GM19438 (cell line): ENCODE measurements around the gene TRABD.

Source experiments
- ATAC-seq: cut with Tn5 transposase; IDR thresholded peaks from one replicate; pipeline ENCODE4 v1.9.1; 2021; ENCODE audit warnings: low read depth; ENCODE audit not compliant: unreplicated experiment

Gene TRABD

GRCh38 chr22:50173311-50173982 lies 12.3 kb upstream of the TRABD start:
- ATAC-seq = no peak

GRCh38 chr22:50173983-50174355 lies 11.7 kb upstream of the TRABD start:
- no peak for ATAC-seq

DNA sequence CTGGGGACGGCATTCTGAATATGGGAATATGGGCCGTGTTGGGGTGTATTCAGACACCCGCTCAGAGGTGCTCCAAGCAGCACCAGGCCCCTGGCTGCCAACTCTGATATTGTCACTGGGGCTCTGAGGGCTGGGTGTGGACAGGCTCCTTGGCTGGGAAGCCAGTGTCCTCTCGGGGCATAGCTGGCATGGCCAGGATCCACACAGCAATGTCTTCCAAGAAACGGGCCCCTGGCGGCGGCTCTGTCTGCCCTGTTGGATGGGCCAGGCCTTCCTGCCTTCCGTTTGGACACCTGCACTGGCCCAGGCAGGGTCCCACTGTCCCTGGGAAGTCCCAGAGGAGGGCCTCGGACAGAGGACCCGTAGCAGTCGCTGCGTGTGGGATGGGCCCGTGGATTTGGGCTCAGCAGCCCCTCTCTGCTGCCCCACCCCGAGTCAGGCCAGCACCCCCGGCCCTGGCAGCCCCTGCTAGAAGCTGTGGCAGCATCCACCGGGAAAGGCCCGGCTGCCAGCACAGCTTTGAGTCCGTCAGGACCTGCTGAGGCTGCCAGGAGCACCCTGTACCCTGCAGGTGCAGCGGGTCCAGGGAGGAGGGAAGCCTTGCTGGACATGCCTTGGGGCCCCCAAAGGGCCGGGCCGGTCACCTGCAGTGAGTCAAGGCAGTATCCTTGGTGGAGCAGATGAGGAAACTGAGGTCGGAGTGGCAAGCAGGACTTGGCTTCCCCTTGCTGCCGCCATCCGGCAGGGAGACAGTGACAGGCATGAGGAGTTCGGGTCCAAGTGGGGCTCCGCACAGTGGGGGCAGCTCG lies 11.1 kb upstream of the TRABD start:
- ATAC-seq = no peak

DNA sequence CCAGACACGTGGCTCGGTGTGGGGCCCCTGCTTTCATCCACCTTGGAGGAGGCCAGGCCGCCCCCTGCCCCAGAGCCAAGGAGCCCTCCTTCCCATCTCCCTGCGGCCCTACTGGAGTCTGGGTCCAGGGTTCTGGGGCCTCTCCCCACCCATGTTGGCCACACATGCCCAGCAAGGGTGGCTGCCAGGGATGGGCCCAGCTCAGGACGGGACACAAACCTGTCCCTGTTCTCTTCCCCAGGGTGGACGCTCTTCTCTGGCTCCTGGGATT lies 10.6 kb upstream of the TRABD start:
- no peak for ATAC-seq

DNA sequence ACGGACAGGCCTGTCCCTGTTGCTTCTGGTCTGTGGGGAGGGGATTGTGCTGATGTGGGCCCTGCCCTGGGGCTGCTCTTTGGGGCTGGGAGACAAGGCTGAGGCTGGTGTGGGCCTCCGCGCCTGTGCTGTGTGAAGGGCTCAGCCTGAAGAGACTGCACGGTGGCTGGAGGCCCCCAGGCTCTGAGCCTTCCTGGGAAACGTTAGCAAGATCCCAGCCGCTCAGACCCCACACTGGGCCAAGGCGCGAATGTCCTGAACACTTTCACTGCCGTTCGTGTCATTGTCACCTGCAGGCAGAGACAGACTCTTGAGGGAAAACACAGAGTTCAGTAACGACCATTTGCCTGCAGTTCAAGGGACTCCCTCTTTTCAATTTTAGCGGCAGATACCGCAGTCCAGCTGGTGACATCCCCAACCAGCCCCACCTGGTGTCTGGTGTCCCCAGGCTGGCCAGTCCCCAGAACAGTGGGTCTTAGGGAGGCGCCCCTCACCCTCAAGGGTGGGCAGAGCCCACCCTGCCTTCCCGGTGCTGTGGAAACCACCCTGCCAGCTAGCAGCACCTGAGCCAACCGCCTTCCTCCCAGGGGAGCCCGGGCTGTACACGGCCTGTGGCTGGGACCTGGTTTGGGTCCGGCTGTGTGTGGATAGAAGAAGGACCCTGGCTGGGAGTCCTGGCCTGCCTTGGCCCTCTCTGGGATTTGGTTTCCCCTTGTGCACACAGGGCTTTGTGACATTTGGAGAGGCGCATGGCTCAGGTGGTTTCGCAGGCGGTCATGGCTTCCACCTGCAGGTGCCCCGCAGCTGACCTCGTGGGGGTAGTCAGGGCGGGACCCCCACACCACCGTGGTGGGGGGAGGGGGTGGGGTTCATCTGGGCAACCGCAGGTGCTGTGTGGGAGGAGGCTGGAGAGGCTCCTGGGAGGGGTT lies 9.5 kb upstream of the TRABD start:
- ATAC-seq = no peak

GRCh38 chr22:50176850-50177536 lies 8.7 kb upstream of the TRABD start:
- ATAC-seq = no peak

DNA sequence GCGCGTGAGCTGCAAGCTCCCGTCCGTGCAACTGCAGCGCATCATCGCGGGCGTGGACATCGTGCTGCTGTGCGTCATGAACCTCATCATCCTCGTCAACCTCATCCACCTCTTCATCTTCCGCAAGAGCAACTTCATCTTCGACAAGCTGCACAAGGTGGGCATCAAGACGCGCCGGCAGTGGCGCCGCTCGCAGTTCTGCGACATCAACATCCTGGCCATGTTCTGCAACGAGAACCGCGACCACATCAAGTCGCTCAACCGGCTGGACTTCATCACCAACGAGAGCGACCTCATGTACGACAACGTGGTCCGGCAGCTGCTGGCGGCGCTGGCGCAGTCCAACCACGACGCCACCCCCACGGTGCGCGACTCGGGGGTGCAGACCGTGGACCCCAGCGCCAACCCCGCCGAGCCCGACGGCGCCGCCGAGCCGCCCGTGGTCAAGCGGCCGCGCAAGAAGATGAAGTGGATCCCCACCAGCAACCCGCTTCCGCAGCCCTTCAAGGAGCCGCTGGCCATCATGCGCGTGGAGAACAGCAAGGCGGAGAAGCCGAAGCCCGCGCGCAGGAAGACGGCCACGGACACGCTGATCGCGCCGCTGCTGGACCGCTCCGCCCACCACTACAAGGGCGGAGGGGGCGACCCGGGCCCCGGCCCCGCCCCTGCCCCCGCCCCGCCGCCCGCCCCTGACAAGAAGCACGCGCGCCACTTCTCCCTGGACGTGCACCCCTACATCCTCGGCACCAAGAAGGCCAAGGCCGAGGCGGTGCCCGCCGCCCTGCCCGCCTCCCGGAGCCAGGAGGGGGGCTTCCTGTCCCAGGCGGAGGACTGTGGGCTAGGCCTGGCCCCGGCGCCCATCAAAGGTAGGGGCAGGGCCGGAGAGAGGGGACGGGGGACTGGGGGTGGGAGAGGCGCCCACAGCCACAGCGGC lies 7.9 kb upstream of the TRABD start:
- ATAC-seq = no peak

- no peak for ATAC-seq
These were observed 7.2 kb upstream of the TRABD start for GRCh38 chr22:50178471-50178864.

- no peak for ATAC-seq
These were observed 6.5 kb upstream of the TRABD start for GRCh38 chr22:50178871-50179869.

GRCh38 chr22:50179937-50180726 lies 5.6 kb upstream of the TRABD start:
- no peak for ATAC-seq

GRCh38 chr22:50180727-50181521 lies 4.8 kb upstream of the TRABD start:
- ATAC-seq = no peak

DNA sequence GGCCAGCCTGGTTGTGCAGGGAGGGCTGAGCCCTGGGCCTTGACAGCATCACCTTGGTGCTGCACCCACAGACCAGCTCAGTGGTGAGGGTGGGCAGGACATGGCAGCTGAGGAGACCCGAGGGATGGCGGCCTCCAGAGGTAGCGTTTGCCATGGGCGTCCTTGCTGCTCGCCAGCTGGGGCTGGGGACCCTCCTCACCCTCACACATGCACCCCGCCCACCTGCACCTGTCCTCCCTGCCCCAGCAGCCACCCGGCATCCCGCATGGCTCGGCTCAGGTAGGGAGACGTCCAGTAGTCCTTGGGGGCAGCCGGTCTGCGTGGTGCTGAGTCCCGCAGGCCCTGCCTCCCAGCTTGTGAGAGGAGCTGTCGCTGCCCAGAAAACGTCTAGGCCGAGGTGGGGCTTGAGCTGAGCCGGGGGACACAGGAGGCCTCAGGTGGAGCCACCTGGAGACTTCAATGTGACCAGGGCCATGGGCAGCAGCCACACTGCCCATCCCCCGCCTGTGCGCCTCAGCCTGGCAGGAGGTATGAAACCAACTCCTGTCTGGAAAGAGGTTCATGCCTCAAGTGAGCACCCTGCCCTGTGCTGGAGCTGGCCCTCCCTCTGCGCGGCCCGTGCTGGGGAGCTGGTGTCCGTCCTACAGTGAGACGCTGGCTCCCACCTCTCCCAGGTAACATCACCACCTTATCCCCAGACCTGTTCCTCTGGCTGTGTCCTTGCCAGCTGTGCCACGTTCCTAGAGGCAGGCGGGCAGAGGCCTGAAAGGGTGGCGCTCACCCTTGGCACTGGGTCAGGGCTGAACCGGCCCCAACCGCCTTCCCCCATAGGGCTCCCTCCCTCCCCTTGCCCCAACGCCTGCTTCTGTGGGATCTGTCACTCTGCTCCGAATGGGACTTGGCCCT lies 3.3 kb upstream of the TRABD start:
- ATAC-seq = no peak

DNA sequence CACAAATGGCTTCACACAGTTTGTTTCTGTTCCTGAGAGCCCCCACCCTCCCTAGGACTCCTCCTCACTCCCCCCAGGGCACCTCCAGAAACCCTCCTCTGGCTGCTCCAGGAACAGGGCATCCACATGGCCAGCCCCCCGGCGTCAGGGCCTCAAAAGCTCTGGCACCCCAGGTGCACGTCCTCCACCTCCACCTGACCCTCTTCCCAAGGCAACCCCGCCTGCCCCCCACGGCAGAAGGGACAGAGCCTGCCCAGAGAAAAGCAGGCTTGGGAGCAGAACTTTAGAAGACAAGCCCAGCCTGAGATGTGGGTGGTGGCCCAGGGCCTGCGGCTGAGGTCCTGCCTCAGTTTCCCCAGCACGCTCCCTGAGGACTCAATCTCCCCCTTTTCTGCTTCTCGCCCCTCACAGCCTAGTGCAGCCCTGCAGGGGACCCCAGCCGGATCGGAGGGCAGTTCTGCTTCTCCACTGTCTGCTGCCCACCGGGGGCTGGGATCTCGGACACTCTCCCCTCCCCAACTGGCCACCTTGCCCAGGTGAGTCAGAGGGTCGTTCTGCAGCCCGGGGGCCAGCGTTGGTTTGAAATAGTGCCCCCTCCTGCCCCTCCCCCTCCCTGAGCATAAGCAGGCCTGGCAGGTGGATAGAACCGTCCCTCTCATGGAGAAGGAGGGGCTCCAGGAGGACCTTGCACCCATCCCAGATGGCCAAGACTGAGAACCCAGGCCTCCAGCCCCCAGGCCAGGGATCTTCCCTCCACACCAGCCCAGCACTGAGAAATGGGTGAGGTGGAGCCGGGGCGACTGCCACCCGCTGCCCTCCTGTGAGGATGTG lies 2.4 kb upstream of the TRABD start:
- ATAC-seq = no peak

GRCh38 chr22:50184004-50184901 lies 1.5 kb upstream of the TRABD start:
- no peak for ATAC-seq
